Nephron progenitor cell (in vitro differentiated cells): ENCODE measurements around the gene P3R3URF.
"Not testable (repeated sequence)": the region's sequence is repeated elsewhere in the genome, so short reads cannot be mapped to it uniquely, and the experiment has no call there.

Source experiments
- DNase-seq: peaks from one replicate; pipeline ENCODE4 v3.0.0; 2021
- H3K27ac Mint-ChIP-seq: 2 replicates; pipeline ENCODE4 v1.8.0; 2021; ENCODE audit warnings: mild to moderate bottlenecking, moderate library complexity, mixed read lengths
- H3K27me3 Mint-ChIP-seq: 2 replicates; pipeline ENCODE4 v1.8.0; 2021; ENCODE audit warnings: mild to moderate bottlenecking, low read depth, mixed read lengths; ENCODE audit not compliant: poor library complexity
- H3K36me3 Mint-ChIP-seq: 2 replicates; pipeline ENCODE4 v1.8.0; 2021; ENCODE audit warnings: low read depth, mixed read lengths
- H3K4me1 Mint-ChIP-seq: 2 replicates; pipeline ENCODE4 v1.8.0; 2021; ENCODE audit warnings: mixed read lengths
- H3K4me3 Mint-ChIP-seq: 2 replicates; pipeline ENCODE4 v1.8.0; 2021; ENCODE audit warnings: mild to moderate bottlenecking, moderate library complexity, mixed read lengths
- H3K9me3 Mint-ChIP-seq: 2 replicates; pipeline ENCODE4 v1.8.0; 2021; ENCODE audit warnings: mild to moderate bottlenecking, moderate library complexity, mixed read lengths
- TF ChIP-seq, protein P1 (sequence below): fragments of 200-600 bp; sonication (generic); IDR thresholded peaks from 2 replicates; pipeline ENCODE4 v1.5.0; 2021; ENCODE audit warnings: antibody characterized with exemption

P3R3URF gene

GRCh38 chr1:46176211-46176865, at the start of gene P3R3URF:
Gene P3R3URF, minus strand, starts transcription at chr1:46176488. Its CDS starts 17 bp downstream, at chr1:46176471.
- Mint-ChIP-seq H3K36me3 (no peaks in the 10 kb centered on the region), H3K9me3 (no peaks in the 10 kb centered on the region)
- TF ChIP-seq, protein P1, sequence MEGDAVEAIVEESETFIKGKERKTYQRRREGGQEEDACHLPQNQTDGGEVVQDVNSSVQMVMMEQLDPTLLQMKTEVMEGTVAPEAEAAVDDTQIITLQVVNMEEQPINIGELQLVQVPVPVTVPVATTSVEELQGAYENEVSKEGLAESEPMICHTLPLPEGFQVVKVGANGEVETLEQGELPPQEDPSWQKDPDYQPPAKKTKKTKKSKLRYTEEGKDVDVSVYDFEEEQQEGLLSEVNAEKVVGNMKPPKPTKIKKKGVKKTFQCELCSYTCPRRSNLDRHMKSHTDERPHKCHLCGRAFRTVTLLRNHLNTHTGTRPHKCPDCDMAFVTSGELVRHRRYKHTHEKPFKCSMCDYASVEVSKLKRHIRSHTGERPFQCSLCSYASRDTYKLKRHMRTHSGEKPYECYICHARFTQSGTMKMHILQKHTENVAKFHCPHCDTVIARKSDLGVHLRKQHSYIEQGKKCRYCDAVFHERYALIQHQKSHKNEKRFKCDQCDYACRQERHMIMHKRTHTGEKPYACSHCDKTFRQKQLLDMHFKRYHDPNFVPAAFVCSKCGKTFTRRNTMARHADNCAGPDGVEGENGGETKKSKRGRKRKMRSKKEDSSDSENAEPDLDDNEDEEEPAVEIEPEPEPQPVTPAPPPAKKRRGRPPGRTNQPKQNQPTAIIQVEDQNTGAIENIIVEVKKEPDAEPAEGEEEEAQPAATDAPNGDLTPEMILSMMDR = no peak

DNA sequence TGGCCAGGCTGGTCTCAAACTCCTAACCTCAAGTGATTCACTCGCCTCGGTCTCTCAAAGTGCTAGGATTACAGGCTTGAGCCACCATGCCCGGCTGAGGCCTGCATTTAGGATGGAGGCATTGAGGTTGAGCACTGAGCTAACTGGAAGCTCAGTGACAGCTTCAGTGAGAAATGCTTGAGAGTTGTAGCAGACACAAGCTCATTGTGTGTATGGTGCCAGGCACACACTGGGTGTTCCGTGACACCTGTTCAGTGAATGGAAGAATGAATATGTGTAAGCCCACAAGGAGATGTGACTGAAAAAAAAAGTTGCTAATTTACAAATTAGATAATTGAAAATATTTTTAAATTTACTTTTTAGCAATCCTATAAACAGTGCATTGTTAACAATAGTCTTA, 48.7 kb upstream of the P3R3URF start:
- H3K9me3 Mint-ChIP-seq = no peaks in the 10 kb centered on the region
- H3K4me3 Mint-ChIP-seq = no peak overlapping the region
- no peak for DNase-seq

More at GRCh38 chr1:46176211-46176865, at the start of gene P3R3URF:
- Mint-ChIP-seq H3K4me3 (no peak within 1 kb of the TSS), H3K27ac (no peak within 1 kb of the TSS), H3K4me1 (peaks cover 5% of the 10 kb centered on the region), H3K27me3 (peaks cover 3% of the 10 kb centered on the region)
- no peak for DNase-seq

DNA sequence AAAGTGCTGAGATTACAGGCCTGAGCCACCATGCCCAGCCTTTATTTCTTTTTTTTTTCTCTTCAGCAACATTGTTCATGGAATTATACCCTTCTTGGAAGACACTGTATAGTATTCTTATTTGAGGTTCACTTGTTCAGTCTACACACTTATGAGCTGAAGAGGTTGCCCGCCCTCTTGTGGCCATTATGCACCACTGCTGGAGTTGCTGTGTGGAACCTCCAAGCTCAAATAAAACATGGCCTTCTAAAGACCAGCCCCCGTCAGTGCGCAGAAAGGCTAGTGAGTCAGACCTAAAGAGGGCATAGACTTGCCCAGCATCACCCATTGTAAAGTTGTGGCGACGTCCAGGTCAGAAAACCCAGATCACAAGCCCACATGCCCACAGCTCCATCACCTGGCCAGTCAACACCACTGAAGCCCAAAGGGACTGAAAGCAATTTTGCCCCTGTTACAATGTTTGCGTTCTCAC, 47.2 kb upstream of the P3R3URF start:
- DNase-seq = peak; percentile 62
- Mint-ChIP-seq H3K4me3 (no peak overlapping the region), H3K27ac (peak overlapping the region; percentile 37)

More for the DNA sequence above, 48.7 kb upstream of the P3R3URF start:
- TF ChIP-seq, protein P1 = no peak
- Mint-ChIP-seq H3K36me3 (no peaks in the 10 kb centered on the region), H3K27me3 (peaks cover 3% of the 10 kb centered on the region), H3K27ac (no peak overlapping the region), H3K4me1 (peaks cover 43% of the 10 kb centered on the region)

DNA sequence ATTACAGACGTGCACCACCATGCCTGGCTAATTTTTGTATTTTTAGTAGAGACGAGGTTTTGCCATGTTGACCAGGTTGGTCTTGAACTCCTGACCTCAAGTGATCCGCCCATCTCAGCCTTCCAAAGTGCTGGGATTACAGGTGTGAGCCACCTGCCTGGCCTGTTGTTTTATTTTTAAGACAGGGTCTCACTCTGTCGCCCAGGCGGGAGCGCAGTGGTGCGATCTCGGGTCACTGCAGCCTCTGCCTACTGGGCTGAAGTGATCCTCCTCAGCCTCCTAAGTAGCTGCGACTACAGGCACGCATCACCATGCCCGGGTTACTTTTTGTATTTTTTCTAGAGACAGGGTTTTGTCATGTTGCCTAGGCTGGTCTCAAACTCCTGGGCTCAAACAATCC, 46.8 kb upstream of the P3R3URF start:
- not testable (repeated sequence) for H3K36me3 Mint-ChIP-seq, H3K4me3 Mint-ChIP-seq, H3K27ac Mint-ChIP-seq, DNase-seq, H3K27me3 Mint-ChIP-seq, H3K9me3 Mint-ChIP-seq
- peaks cover 43% of the 10 kb centered on the region for H3K4me1 Mint-ChIP-seq

More for the DNA sequence above, 47.2 kb upstream of the P3R3URF start:
- TF ChIP-seq, protein P1 = peak; percentile 89
- H3K27me3 Mint-ChIP-seq = peaks cover 3% of the 10 kb centered on the region
- no peaks in the 10 kb centered on the region for H3K36me3 Mint-ChIP-seq
- H3K4me1 Mint-ChIP-seq = peaks cover 43% of the 10 kb centered on the region
- H3K9me3 Mint-ChIP-seq = no peaks in the 10 kb centered on the region

GRCh38 chr1:46221749-46222148, 45.5 kb upstream of the P3R3URF start:
- Mint-ChIP-seq H3K4me3 (no peak overlapping the region), H3K4me1 (peaks cover 43% of the 10 kb centered on the region), H3K36me3 (no peaks in the 10 kb centered on the region), H3K27me3 (peaks cover 3% of the 10 kb centered on the region), H3K9me3 (no peaks in the 10 kb centered on the region), H3K27ac (peak overlapping the region; percentile 58)
- peak; percentile 50 for DNase-seq
- TF ChIP-seq, protein P1 = no peak

- H3K36me3 Mint-ChIP-seq = no peaks in the 10 kb centered on the region
- H3K4me1 Mint-ChIP-seq = peaks cover 43% of the 10 kb centered on the region
- no peak overlapping the region for H3K27ac Mint-ChIP-seq
- H3K27me3 Mint-ChIP-seq = peaks cover 3% of the 10 kb centered on the region
- DNase-seq = no peak
- H3K9me3 Mint-ChIP-seq = no peaks in the 10 kb centered on the region
- H3K4me3 Mint-ChIP-seq = no peak overlapping the region
- TF ChIP-seq, protein P1 = no peak
Measured at GRCh38 chr1:46220808-46221207, 44.5 kb upstream of the P3R3URF start.
